Ishikawa (cell line): ENCODE results near the gene ASPDH.

ENCODE experiments used
- CEBPB ChIP-seq: IDR thresholded peaks from 2 replicates; pipeline ENCODE4 v1.6.1; 2012
- CREB1 ChIP-seq: IDR thresholded peaks from 2 replicates; pipeline ENCODE4 v1.6.1; 2012; ENCODE audit warnings: low read depth
- EGR1 ChIP-seq: IDR thresholded peaks from 2 replicates; pipeline ENCODE4 v1.6.1; 2012
- EP300 ChIP-seq: IDR thresholded peaks from 2 replicates; pipeline ENCODE4 v1.6.1; 2012; ENCODE audit warnings: borderline replicate concordance
- FOXM1 ChIP-seq: IDR thresholded peaks from 2 replicates; pipeline ENCODE4 v1.6.1; 2012; ENCODE audit warnings: low read depth, borderline replicate concordance
- NFIC ChIP-seq: IDR thresholded peaks from 2 replicates; pipeline ENCODE4 v1.6.1; 2012
- RAD21 ChIP-seq: IDR thresholded peaks from 2 replicates; pipeline ENCODE4 v1.6.1; 2012; ENCODE audit warnings: low read depth
- TAF1 ChIP-seq: IDR thresholded peaks from 2 replicates; pipeline ENCODE4 v1.6.1; 2012; ENCODE audit warnings: low read depth, mild to moderate bottlenecking
- TCF12 ChIP-seq: IDR thresholded peaks from 2 replicates; pipeline ENCODE4 v1.6.1; 2012; ENCODE audit warnings: low read depth
- TEAD4 ChIP-seq: IDR thresholded peaks from 2 replicates; pipeline ENCODE4 v1.6.1; 2012
- YY1 ChIP-seq: IDR thresholded peaks from 2 replicates; pipeline ENCODE4 v1.6.1; 2012; ENCODE audit warnings: low read depth
- ZBTB7A ChIP-seq: IDR thresholded peaks from 2 replicates; pipeline ENCODE4 v1.6.1; 2012; ENCODE audit warnings: low read depth
- TF ChIP-seq, protein P1 (sequence below): IDR thresholded peaks from 2 replicates; pipeline ENCODE4 v1.6.1; 2012
- TF ChIP-seq, protein P2 (sequence below): IDR thresholded peaks from 2 replicates; pipeline ENCODE4 v1.6.1; 2012; ENCODE audit warnings: low read depth, mild to moderate bottlenecking
- TF ChIP-seq, protein P3 (sequence below): IDR thresholded peaks from 2 replicates; pipeline ENCODE4 v1.6.1; 2012

Gene ASPDH

DNA sequence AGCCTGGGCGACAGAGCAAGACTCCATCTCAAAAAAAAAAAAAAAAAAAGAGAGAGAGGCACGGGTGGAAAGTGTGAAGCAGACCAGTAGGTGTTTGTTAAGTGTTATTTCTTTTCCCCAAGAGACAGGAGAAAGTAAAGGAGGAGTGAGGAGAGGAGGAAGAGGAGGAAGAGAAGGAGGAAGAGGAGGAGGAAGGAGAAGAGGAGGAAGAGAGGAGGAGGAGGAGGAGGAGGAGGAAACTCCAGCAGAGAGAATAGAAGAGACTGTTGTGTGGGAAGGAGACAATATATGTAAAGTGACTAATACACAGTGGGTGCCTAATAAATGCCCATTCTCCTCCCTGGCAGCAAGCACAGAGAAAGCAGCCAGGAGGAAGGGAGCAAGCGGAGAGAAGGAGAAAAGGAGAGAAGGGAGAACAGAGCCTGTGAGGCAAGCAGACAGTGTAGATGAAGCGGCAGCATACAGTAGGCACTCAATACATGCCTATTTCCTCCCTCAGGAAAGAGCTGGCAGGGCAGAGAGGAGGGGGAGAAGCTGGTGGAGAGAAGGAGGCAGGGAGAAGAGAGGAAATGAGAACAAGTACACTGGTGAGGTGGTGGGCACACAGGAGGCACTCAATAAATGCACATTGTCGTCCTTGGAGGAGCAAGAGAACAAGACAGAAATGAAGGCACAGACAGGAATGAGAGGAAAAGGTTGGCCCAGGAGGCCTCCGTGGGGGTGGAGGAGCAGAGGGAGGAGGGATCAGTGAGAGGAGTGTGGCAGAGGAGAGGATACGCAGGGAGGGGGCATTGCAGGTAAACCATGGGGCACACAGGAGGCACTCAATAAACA lies 19.3 kb downstream of the ASPDH start:
- TF ChIP-seq RAD21 (no peak), TCF12 (no peak), NFIC (no peak), EP300 (no peak), CEBPB (no peak), CREB1 (no peak), TAF1 (no peak), EGR1 (no peak), ZBTB7A (no peak), TEAD4 (no peak), FOXM1 (no peak), YY1 (no peak)
- TF ChIP-seq, protein P1, sequence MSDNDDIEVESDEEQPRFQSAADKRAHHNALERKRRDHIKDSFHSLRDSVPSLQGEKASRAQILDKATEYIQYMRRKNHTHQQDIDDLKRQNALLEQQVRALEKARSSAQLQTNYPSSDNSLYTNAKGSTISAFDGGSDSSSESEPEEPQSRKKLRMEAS = no peak
- TF ChIP-seq, protein P2, sequence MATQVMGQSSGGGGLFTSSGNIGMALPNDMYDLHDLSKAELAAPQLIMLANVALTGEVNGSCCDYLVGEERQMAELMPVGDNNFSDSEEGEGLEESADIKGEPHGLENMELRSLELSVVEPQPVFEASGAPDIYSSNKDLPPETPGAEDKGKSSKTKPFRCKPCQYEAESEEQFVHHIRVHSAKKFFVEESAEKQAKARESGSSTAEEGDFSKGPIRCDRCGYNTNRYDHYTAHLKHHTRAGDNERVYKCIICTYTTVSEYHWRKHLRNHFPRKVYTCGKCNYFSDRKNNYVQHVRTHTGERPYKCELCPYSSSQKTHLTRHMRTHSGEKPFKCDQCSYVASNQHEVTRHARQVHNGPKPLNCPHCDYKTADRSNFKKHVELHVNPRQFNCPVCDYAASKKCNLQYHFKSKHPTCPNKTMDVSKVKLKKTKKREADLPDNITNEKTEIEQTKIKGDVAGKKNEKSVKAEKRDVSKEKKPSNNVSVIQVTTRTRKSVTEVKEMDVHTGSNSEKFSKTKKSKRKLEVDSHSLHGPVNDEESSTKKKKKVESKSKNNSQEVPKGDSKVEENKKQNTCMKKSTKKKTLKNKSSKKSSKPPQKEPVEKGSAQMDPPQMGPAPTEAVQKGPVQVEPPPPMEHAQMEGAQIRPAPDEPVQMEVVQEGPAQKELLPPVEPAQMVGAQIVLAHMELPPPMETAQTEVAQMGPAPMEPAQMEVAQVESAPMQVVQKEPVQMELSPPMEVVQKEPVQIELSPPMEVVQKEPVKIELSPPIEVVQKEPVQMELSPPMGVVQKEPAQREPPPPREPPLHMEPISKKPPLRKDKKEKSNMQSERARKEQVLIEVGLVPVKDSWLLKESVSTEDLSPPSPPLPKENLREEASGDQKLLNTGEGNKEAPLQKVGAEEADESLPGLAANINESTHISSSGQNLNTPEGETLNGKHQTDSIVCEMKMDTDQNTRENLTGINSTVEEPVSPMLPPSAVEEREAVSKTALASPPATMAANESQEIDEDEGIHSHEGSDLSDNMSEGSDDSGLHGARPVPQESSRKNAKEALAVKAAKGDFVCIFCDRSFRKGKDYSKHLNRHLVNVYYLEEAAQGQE = no peak
- TF ChIP-seq, protein P3, sequence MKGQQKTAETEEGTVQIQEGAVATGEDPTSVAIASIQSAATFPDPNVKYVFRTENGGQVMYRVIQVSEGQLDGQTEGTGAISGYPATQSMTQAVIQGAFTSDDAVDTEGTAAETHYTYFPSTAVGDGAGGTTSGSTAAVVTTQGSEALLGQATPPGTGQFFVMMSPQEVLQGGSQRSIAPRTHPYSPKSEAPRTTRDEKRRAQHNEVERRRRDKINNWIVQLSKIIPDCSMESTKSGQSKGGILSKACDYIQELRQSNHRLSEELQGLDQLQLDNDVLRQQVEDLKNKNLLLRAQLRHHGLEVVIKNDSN = no peak

DNA sequence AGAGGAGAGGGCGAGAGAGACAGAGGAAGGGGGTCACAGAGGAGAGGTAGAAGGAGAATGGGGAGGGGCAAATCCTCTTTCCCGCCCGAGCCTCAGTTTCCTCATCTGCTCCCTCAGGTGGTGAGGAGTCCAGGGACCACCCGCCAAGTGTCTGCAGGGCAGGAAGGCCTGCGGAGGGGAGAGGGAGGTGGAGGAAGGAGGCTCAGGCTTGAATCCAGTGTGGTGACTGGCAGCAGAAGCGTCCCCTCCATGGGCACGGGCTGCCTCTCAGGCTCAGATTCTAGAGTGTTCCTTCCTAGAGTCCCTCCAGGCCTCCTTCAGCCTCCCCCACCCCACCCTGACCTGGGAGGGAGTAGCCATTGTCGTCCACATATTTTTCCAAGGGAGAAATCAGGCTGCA lies 20.5 kb downstream of the ASPDH start:
- no peak for TF ChIP-seq TAF1
- no peak for TF ChIP-seq TEAD4
- TF ChIP-seq ZBTB7A = no peak
- TF ChIP-seq, protein P1 = no peak
- no peak for TF ChIP-seq YY1
- TF ChIP-seq CEBPB = no peak
- no peak for TF ChIP-seq EGR1
- no peak for TF ChIP-seq RAD21
- TF ChIP-seq EP300 = no peak
- TF ChIP-seq, protein P2 = no peak
- TF ChIP-seq CREB1 = no peak

DNA sequence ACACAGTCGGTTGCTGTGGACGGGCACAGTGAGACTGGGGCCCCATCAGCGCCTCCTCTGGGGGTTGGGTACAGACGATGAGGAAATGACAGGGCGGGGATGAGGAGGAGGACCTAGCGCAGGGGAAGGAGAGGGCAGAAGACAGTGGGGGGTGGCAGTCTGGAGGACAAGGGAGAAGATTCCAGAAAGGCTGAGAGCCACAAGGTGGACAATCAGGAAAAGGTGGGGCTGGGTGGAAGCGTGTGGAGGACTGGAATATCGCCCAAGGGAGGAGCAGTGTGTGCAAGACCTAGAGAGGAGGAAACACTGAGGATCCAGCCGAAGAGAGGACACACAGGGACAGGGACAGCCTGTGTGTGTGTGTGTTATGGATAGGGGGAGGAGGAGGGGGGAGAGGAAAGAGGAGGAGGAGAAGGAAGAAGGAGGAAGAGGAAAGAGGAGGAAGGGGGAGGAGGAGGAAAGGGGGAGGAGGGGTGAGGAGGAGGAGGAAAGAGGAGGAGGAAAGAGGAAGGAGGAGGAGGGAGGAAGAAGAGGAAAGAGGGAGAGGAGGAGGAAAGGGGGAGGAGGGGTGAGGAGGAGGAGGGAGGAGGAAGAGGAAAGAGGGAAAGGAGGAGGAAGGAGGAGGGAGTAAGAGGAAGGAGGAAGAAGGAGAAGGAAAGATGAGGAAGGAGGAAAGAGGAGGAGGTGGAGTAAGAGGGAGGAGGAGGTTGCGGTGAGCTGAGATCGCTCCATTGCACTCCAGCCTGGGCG lies 21.2 kb downstream of the ASPDH start:
- no peak for TF ChIP-seq FOXM1
- no peak for TF ChIP-seq RAD21
- TF ChIP-seq EGR1 = no peak
- no peak for TF ChIP-seq TAF1
- no peak for TF ChIP-seq EP300
- no peak for TF ChIP-seq TCF12
- TF ChIP-seq, protein P2 = no peak
- TF ChIP-seq ZBTB7A = no peak
- TF ChIP-seq, protein P3 = no peak
- TF ChIP-seq TEAD4 = no peak
- TF ChIP-seq CREB1 = no peak
- TF ChIP-seq YY1 = no peak
- TF ChIP-seq, protein P1 = no peak
- no peak for TF ChIP-seq NFIC

DNA sequence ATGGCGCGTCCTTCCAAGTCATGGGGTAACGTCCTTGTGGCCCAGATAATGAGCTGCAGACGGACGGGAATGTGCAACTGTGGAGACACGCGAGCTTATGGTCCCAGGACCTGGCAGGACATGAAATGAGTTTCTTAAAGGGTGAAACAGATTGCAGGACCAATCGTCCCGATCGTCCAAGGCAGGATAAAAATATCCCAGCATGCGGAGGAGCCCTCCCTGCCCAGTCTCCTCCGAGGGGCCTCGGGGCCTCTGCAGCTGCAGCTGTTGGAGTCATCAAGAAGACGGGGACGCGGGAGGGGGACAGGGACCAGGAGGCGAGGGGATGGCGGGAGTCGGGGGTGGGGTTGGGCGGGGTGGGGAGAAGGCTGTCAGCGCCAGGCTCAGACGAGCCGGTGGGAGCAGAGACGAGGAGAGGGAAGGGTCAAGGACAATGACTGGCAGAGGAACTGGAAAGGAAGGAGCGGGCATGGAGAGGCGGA lies 22.7 kb downstream of the ASPDH start:
- no peak for TF ChIP-seq TAF1
- TF ChIP-seq TCF12 = no peak
- TF ChIP-seq, protein P3 = no peak
- no peak for TF ChIP-seq FOXM1
- TF ChIP-seq, protein P2 = no peak
- no peak for TF ChIP-seq CREB1
- TF ChIP-seq RAD21 = no peak
- no peak for TF ChIP-seq ZBTB7A
- TF ChIP-seq, protein P1 = no peak
- no peak for TF ChIP-seq EP300
- TF ChIP-seq TEAD4 = no peak
- TF ChIP-seq CEBPB = no peak
